ELR (cell line): ENCODE data around the gene S100A9.
A peak's percentile ranks its signal among the peaks of the same experiment; 100 is the strongest.

Source experiments
- DNase-seq: peaks from one replicate; pipeline ENCODE4 v3.0.0-alpha.2; 2015; ENCODE audit warnings: low read depth

S100A9 gene

GRCh38 chr1:153361480-153362109 is 3.9 kb downstream of the S100A9 start:
- DNase-seq: no peak

- no peak for DNase-seq
Measured at GRCh38 chr1:153362187-153362775, 4.6 kb downstream of the S100A9 start.

- DNase-seq: no peak
Measured at GRCh38 chr1:153363641-153364040, 6.0 kb downstream of the S100A9 start.

- DNase-seq: no peak
Measured at GRCh38 chr1:153364156-153364555, 6.5 kb downstream of the S100A9 start.

- no peak for DNase-seq
Measured at GRCh38 chr1:153364766-153365666, 7.4 kb downstream of the S100A9 start.

- no peak for DNase-seq
Measured at GRCh38 chr1:153365696-153366095, 8.0 kb downstream of the S100A9 start.

- DNase-seq: no peak
Measured at GRCh38 chr1:153366261-153366660, 8.6 kb downstream of the S100A9 start.

- DNase-seq: no peak
Measured at GRCh38 chr1:153367090-153367489, 9.4 kb downstream of the S100A9 start.

GRCh38 chr1:153368495-153368894 is 10.8 kb downstream of the S100A9 start:
- no peak for DNase-seq

- DNase-seq: no peak
Measured at GRCh38 chr1:153370146-153370545, 12.5 kb downstream of the S100A9 start.

- no peak for DNase-seq
Measured at GRCh38 chr1:153371231-153371630, 13.6 kb downstream of the S100A9 start.

- DNase-seq: no peak
Measured at GRCh38 chr1:153372571-153372970, 14.9 kb downstream of the S100A9 start.

GRCh38 chr1:153374071-153374470 is 16.4 kb downstream of the S100A9 start:
- no peak for DNase-seq

GRCh38 chr1:153375511-153375910 is 17.9 kb downstream of the S100A9 start, which contains the start of gene S100A12:
TSS of gene S100A12 (minus strand) at chr1:153375621. CDS start at chr1:153374592, 1,029 bp downstream.
- DNase-seq: peak; percentile 90

GRCh38 chr1:153379591-153379990 is 21.9 kb downstream of the S100A9 start:
- no peak for DNase-seq

- DNase-seq: no peak
Measured at GRCh38 chr1:153380711-153381110, 23.1 kb downstream of the S100A9 start.

- no peak for DNase-seq
Measured at GRCh38 chr1:153384958-153385580, 27.4 kb downstream of the S100A9 start.

- DNase-seq: no peak
Measured at GRCh38 chr1:153386500-153386901, 28.8 kb downstream of the S100A9 start.

GRCh38 chr1:153387001-153387400 is 29.3 kb downstream of the S100A9 start:
- no peak for DNase-seq

GRCh38 chr1:153387785-153388184 is 30.1 kb downstream of the S100A9 start:
- DNase-seq: no peak

GRCh38 chr1:153389401-153389800 is 31.7 kb downstream of the S100A9 start:
- DNase-seq: no peak
